Esophagus muscularis mucosa (tissue), 4 donors: ENCODE data around the gene LRMDA. TPM values are rescaled to one million over a fixed set of nuclear protein-coding genes. Genes with fewer than 3 reads are reported as not detected.
A peak's percentile ranks its signal among the peaks of the same experiment; 100 is the strongest.

Source experiments
- DNase-seq: peaks from one replicate; pipeline ENCODE4 v3.0.0-alpha.2; 2017; ENCODE audit errors: extremely low spot score
- H3K27ac ChIP-seq, 4 donors: fragments of 200-600 bp; sonication (generic); replicated peaks in 1 of 4; 1 replicate in 3 of 4; 2 replicates in 1 of 4; pipeline ENCODE4 v1.5.1; 2016 to 2019; ENCODE audit warnings: mild to moderate bottlenecking in 1 of 4
- H3K27me3 ChIP-seq, 4 donors: fragments of 200-600 bp; sonication (generic); one replicate each; pipeline versions ENCODE4 v1.5.1 to v1.6.0; 2016 to 2019
- H3K36me3 ChIP-seq, 4 donors: fragments of 200-600 bp; sonication (generic); one replicate each; pipeline ENCODE4 v1.5.1; 2016 to 2019
- H3K4me1 ChIP-seq, 4 donors: fragments of 200-600 bp; sonication (generic); one replicate each; pipeline ENCODE4 v1.5.1; 2016 to 2019
- H3K4me3 ChIP-seq, 4 donors: fragments of 200-600 bp; sonication (generic); 1 replicate in 2 of 4; 2 replicates in 2 of 4; pipeline ENCODE4 v1.5.1; 2016 to 2019; ENCODE audit warnings: mild to moderate bottlenecking in 4 of 4, moderate library complexity in 1 of 4
- H3K9me3 ChIP-seq, 4 donors: fragments of 200-600 bp; sonication (generic); 1 replicate in 3 of 4; 2 replicates in 1 of 4; pipeline ENCODE4 v1.5.1; 2016 to 2019
- CTCF ChIP-seq, 3 experiments: fragments of 200-600 bp in 2 of 3; fragments of 450-650 bp in 1 of 3; sonication (generic) in 2 of 3; IDR thresholded peaks; one replicate each; pipeline ENCODE4 v1.5.1; 2017 to 2019; ENCODE audit warnings: antibody characterized with exemption in 3 of 3, mild to moderate bottlenecking in 2 of 3, moderate library complexity in 1 of 3
- EP300 ChIP-seq: sonication (generic); formaldehyde crosslinking; IDR thresholded peaks from one replicate; pipeline ENCODE4 v1.6.1; 2017; ENCODE audit warnings: antibody characterized with exemption
- POLR2A ChIP-seq: fragments of 450-650 bp; IDR thresholded peaks from one replicate; pipeline ENCODE4 v1.6.1; 2017; ENCODE audit warnings: antibody characterized with exemption, moderate library complexity, mild to moderate bottlenecking, low read depth
- POLR2AphosphoS5 ChIP-seq, 2 donors: sonication (generic); formaldehyde crosslinking; IDR thresholded peaks; one replicate each; pipeline ENCODE4 v1.6.1; 2017; ENCODE audit warnings: antibody characterized with exemption in 2 of 2
- WGBS: methylation state at CpG from one replicate; pipeline ENCODE4 v1.1.5; 2018; 5-methylcytosine and 5-hydroxymethylcytosine counted together
- intact Hi-C: fragments of 100-400 bp; cut with DNase I; formaldehyde crosslinking; loops from one replicate; pipeline ENCODE4 v1.15.1; 2023
- total RNA-seq, 4 donors: library from RNA; depleted of rRNA; stranded (reverse); fragments of >200 nt; gene quantifications; one replicate each; pipeline versions ENCODE4 v1.1.0 to v1.2.1, GENCODE V29; 2016

The LRMDA gene
- total RNA-seq, 4 donors from 2014 or later, result 14.3 to 34.9 (median 26.5) TPM

- TF ChIP-seq POLR2A, result no peak
- no peak for TF ChIP-seq CTCF (IDR thresholded peaks at IDR 0.05)
- TF ChIP-seq EP300, result no peak
- TF ChIP-seq POLR2AphosphoS5 (IDR thresholded peaks at IDR 0.05), result no peak
- Histone ChIP-seq H3K4me3 (no peak overlapping the region), H3K27ac (no peak overlapping the region), H3K9me3 (no peaks in the 10 kb centered on the region), H3K36me3 (no peaks in the 10 kb centered on the region), H3K4me1 (no peaks in the 10 kb centered on the region), H3K27me3 (no peaks in the 10 kb centered on the region)
- 96% methylated on average over 5 of the region's 5 CpGs for WGBS
- intact Hi-C loops, result no loop called here
- DNase-seq, result peak; percentile 55
Measured at GRCh38 chr10:76126607-76127527, 695.4 kb downstream of the LRMDA start.

GRCh38 chr10:76127984-76128589, 696.7 kb downstream of the LRMDA start:
- TF ChIP-seq POLR2A, result no peak
- no peak for TF ChIP-seq CTCF (IDR thresholded peaks at IDR 0.05)
- TF ChIP-seq EP300, result no peak
- TF ChIP-seq POLR2AphosphoS5 (IDR thresholded peaks at IDR 0.05), result no peak
- Histone ChIP-seq H3K27me3 (no peaks in the 10 kb centered on the region), H3K4me1 (no peaks in the 10 kb centered on the region), H3K4me3 (no peak overlapping the region), H3K9me3 (no peaks in the 10 kb centered on the region), H3K36me3 (no peaks in the 10 kb centered on the region), H3K27ac (no peak overlapping the region)
- 68% methylated on average over 6 of the region's 6 CpGs for WGBS
- peak; percentile 50 for DNase-seq
- intact Hi-C loops, result no loop called here

- TF ChIP-seq CTCF (IDR thresholded peaks at IDR 0.05) (no peak), POLR2A (no peak), EP300 (no peak), POLR2AphosphoS5 (IDR thresholded peaks at IDR 0.05) (no peak)
- H3K4me1 ChIP-seq, result no peaks in the 10 kb centered on the region
- no peaks in the 10 kb centered on the region for H3K36me3 ChIP-seq
- H3K4me3 ChIP-seq, result no peak overlapping the region
- intact Hi-C loops, result no loop called here
- no peaks in the 10 kb centered on the region for H3K9me3 ChIP-seq
- H3K27me3 ChIP-seq, result no peaks in the 10 kb centered on the region
- 94% methylated on average over 2 of the region's 2 CpGs for WGBS
- DNase-seq, result peak; percentile 70
- no peak overlapping the region for H3K27ac ChIP-seq
Measured at GRCh38 chr10:76129213-76129612, 697.8 kb downstream of the LRMDA start.

GRCh38 chr10:76130892-76131291, 699.5 kb downstream of the LRMDA start:
- no peaks in the 10 kb centered on the region for H3K36me3 ChIP-seq
- no peaks in the 10 kb centered on the region for H3K9me3 ChIP-seq
- intact Hi-C loops, result no loop called here
- H3K27me3 ChIP-seq, result no peaks in the 10 kb centered on the region
- H3K4me3 ChIP-seq, result no peak overlapping the region
- TF ChIP-seq CTCF (IDR thresholded peaks at IDR 0.05) (no peak), POLR2AphosphoS5 (IDR thresholded peaks at IDR 0.05) (no peak), EP300 (no peak), POLR2A (no peak)
- DNase-seq, result no peak
- no peaks in the 10 kb centered on the region for H3K4me1 ChIP-seq
- no peak overlapping the region for H3K27ac ChIP-seq
- 78% methylated on average over 7 of the region's 7 CpGs for WGBS
